ENCODE measurements around the gene ATP8A2. TPM values are rescaled to one million over a fixed set of nuclear protein-coding genes. Genes with fewer than 3 reads are reported as not detected.

ATP8A2 gene
- total RNA-seq, 1 experiment from 2014 or later, result 0.26 TPM

DNA sequence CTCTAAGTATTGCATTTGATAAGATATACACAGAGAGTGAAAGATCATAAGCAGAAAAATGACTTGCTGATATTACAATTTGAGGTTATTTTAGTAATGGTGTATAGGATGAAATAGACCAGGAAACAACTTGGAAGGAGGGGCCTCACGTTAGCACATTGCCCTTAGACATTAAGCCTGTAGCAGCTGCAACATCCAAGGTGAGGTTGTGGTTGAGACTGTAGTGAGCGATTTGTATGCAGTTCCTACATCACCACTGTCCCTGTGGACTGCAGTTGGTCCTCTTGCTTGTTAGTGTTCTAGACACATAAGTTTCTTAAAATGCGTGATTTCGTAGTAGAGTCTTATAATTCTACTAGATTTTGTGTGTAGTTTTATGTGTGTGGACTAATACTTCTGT lies 311.3 kb downstream of the ATP8A2 start:
- DNase-seq (ENCODE audit: low read depth, low spot score), result no peak
- in situ Hi-C loops (cut with HindIII; ENCODE audit: low pct_unique_long_range_greater_than_20kb, low sequenced_read_pairs), result no loop called here

DNA sequence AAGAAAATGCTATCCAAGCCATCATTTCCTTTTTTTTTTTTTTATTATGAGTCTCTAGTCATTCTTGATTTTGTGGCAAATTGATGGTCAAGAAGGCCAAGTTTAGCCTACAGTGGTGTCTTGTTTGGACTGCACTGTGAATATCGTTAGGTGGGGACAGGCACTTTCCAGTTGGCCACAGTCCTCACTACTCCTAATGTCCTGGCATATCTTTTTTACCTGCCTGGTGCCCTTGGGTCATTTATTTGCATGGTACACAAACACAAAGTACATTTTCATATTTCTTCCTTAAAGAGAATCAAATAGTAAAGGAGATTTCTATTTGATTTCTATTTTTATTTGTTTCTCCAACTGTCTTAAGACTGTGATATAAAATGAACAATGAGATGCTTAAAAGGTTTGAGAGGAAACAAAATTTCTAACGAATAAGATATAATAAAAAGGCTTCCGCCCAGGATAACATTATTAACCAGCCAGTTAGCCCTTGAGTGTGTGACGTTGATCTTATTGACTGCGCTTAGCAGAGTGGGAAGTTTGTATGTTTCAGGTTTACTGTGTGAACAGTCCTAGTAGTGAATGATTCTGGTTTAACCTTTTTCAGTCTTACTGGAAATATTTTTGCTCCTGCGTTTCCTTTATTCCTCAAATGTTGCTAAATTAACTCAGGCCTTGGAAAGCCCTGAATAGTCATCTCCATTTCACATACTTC lies 312.0 kb downstream of the ATP8A2 start:
- in situ Hi-C loops (cut with HindIII; ENCODE audit: low pct_unique_long_range_greater_than_20kb, low sequenced_read_pairs), result no loop called here
- DNase-seq (ENCODE audit: low read depth, low spot score), result no peak

DNA sequence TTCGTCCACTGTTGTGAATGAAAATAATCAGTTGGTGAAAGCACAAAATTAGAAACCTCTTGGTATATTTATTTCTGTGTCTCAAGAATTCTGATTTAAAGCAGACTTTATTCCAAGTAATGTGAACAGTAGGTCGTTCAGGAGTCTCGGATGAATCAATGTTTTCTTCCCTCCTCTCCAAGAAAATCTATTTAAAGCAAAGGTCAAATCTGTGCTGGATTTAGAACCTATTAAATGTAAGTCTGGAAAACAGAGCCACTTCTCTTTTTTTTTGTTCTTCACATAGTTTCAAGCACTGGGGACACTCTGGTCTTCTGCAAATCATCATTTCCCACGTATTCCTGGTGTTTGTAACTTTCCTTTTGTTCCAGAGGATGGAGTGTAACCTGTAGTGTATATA lies 312.7 kb downstream of the ATP8A2 start:
- DNase-seq (ENCODE audit: low read depth, low spot score), result no peak
- in situ Hi-C loops (cut with HindIII; ENCODE audit: low pct_unique_long_range_greater_than_20kb, low sequenced_read_pairs), result no loop called here

DNA sequence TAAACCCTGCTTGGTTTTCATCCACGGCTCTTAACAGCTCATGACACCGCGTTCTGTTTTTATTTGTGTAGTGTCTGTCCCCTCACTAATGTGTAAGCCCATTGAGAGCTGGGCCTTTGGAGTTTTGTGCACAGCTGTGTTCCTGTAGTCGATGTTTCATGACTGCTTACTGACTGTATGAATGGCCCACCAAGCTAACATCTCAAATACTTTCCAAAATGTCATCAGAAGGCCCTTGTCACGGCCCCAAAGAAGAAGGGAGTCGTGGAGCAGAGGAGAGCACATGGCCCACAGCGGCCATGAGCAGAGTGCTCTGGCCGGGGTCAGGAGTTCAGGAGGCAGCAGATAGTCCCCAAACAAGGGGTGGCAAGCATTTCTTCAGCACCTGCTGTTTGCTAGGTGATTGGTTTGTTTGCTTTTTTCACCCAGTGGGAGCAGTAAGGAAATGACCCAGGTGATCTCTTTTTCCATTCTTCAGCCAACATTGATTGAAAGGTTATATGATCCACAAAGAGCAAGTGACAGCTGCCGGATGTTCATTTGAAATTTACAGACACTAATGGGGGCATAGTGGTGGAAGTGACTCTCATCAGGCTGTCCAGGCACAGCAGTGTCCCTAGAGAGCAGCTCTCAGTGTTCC lies 315.2 kb downstream of the ATP8A2 start:
- no peak for DNase-seq (ENCODE audit: low read depth, low spot score)
- in situ Hi-C loops (cut with HindIII; ENCODE audit: low pct_unique_long_range_greater_than_20kb, low sequenced_read_pairs), result no loop called here

DNA sequence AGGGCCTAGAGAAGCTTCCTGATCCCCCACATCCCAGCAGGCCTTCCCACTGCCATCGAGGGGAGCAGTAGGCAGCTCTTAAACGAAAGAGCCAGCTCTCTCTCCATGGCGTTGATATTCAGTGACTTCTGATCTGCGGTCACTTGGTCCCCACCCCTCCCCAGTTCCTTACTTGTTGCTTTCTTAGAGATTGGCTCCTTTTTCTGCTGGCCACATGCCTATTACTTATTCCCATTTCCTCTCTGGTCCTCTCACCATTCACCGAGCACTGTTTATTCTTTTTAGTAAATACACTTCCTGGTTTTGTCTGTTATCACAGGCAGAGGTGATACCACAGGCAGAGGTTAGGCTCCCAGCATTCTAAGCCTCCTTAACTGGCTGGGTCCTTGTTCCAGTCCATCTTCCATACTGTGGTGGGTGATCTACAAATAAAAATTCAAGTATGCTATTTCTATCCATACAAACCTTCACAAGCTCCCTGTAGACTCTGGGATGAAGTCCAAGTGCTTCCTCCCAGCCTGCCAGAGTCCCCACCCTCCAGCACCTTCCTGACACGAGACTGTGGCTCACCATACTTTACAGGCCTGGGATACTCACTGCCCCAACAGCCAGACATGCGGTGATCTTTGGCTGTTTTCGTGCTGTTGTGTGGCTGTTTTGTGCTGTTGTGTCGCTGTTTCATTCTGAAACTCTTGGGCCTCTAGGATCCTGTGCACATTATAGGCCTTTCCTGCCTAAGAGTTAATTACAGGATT lies 315.9 kb downstream of the ATP8A2 start:
- DNase-seq (ENCODE audit: low read depth, low spot score), result no peak
- in situ Hi-C loops (cut with HindIII; ENCODE audit: low pct_unique_long_range_greater_than_20kb, low sequenced_read_pairs), result no loop called here

DNA sequence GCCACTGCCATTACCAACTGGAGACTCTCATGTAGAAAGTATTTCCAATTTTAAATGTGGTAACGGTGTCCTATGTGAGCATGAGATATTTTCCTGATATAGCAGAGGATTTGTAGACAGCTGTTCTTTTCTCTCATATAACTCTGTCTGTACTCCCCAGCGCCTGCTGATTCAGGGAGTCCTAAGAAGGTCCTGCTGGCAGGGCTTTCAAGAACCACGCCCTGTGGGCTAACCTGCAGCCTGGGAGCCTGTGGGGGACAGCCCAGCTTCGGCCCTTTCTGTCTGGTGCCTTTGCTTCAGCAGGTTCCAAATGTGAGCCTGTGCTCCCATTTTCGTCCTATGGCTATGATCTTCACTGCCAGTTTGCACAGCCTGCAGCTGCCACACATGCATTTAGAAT lies 316.8 kb downstream of the ATP8A2 start:
- in situ Hi-C loops (cut with HindIII; ENCODE audit: low pct_unique_long_range_greater_than_20kb, low sequenced_read_pairs), result no loop called here
- DNase-seq (ENCODE audit: low read depth, low spot score), result no peak

DNA sequence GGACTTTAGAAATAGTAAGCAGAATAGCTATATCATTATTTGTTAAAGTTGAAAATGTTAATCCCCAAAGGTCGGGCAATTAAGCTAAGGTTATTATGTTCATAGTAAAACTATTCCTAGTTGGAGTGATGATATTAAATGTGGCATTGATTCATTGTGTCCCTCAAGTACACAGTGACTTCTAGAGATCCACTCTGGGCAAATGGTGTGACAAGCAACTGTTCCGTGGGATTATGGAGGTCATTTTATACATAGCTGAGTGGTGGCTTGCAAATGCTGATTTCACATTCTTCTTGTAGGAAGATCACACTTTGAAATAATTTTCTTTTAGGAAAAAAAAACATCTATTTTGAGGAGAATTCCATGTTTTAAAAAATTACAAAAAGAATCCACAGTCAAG lies 317.8 kb downstream of the ATP8A2 start:
- DNase-seq (ENCODE audit: low read depth, low spot score), result no peak
- in situ Hi-C loops (cut with HindIII; ENCODE audit: low pct_unique_long_range_greater_than_20kb, low sequenced_read_pairs), result no loop called here

DNA sequence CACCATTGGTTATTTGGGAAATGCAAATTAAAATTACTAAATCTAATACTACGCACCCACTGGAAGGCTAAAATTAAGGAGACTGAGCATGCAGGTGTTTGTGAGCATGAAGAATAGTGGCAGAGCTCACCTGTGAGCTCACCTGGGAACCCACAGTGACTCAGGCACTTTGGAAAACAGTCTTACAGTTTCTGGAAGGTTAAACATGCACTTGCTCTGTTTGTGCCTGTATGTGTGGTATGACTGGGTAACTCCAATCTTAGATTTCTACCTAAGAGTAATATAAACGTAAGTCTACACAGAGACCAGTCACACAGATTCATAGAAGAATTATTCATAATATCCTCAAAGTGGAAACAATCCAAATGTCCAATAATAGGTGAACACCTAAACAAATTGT lies 318.8 kb downstream of the ATP8A2 start:
- DNase-seq (ENCODE audit: low read depth, low spot score), result no peak
- in situ Hi-C loops (cut with HindIII; ENCODE audit: low pct_unique_long_range_greater_than_20kb, low sequenced_read_pairs), result no loop called here

DNA sequence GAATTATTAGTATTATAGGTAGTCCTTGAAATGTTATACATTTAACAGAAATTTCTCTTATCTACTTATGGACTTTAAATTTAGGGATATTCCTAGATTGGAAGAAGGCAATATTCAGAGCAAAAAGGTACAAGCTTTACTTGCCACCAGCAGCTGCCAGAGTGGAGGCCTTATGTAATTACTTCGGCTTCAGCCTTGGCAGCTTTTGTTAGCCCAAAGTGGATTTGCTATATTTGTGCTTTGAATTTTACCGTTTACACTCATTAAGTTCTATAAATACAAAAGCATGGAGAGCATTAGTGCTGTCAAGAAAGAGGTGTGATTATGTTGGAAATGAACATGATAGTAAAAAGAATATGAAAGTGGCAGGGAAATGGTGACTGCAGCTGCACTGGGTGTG lies 319.9 kb downstream of the ATP8A2 start:
- in situ Hi-C loops (cut with HindIII; ENCODE audit: low pct_unique_long_range_greater_than_20kb, low sequenced_read_pairs), result no loop called here
- DNase-seq (ENCODE audit: low read depth, low spot score), result no peak

DNA sequence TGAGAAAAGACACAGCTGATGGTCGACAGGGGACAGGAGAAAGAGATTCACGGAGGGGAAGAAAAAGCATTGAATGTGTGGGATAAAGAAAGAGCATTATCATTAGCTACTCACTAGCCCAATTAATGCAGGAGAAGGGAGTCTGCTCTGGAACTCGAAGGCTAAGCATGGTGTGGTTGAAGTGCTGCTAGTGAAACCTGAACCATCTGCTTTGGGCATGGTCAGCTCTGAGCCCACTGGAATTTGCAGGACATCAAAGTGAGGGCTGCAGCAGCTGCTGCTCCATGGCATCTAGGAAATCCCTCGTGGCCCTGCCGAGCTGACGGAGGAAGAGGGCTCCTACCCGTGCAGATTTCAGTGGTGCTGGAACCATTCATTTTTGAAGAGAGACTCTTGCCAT lies 320.3 kb downstream of the ATP8A2 start:
- in situ Hi-C loops (cut with HindIII; ENCODE audit: low pct_unique_long_range_greater_than_20kb, low sequenced_read_pairs), result no loop called here
- no peak for DNase-seq (ENCODE audit: low read depth, low spot score)

DNA sequence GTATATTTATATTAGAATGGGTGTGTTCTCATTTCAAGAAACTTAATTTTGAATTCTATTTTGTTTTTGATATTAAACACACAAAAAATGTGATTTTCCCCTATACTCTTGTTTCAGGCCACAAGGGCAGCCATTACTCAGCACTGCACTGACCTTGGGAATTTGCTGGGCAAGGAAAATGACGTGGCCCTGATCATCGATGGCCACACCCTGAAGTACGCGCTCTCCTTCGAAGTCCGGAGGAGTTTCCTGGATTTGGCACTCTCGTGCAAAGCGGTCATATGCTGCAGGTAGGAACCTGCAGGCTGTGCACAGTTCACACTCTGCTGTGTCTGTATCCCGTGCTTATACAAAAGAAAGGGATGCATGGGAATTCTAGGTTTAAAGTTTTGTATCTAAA lies 327.3 kb downstream of the ATP8A2 start:
- in situ Hi-C loops (cut with HindIII; ENCODE audit: low pct_unique_long_range_greater_than_20kb, low sequenced_read_pairs), result no loop called here
- no peak for DNase-seq (ENCODE audit: low read depth, low spot score)

DNA sequence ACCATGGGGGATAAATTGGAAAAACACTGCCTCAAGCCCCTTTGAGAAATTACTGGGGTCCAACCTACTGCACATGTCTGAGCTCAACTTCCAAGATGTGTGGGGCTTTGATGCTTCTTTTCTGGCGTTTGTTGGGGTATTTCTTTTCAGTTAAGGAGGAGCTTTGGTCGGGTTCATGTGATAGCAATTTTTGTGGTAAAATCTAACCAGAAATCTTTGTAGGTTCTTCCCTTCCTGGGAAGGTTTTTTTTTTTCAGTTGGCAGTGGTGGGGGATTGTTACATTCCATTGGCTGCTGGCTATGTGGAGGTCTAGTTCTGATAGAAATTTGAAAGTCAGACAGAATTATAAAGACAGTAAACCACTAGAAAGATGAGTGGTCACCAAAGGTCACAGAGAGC lies 327.8 kb downstream of the ATP8A2 start:
- in situ Hi-C loops (cut with HindIII; ENCODE audit: low pct_unique_long_range_greater_than_20kb, low sequenced_read_pairs), result no loop called here
- DNase-seq (ENCODE audit: low read depth, low spot score), result no peak

DNA sequence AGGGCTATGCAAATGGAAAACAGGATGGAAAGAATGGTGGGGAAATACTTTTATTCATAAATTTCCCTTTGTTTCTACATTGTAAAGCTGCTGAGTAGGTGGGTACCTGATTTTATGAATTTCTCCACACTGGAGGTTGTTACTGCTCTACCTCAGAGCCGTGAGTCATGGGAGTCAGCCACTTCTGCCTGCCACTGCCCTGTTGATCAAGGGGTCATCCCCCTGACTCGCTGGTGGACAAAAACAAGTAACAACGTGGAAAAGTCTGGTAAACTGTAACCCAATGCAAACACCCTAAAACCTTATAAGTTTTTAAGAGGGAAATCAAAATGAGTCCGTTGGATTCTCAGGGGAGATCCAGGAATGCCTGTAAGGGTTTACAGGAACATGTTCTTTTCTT lies 329.5 kb downstream of the ATP8A2 start:
- in situ Hi-C loops (cut with HindIII; ENCODE audit: low pct_unique_long_range_greater_than_20kb, low sequenced_read_pairs), result no loop called here
- DNase-seq (ENCODE audit: low read depth, low spot score), result no peak

DNA sequence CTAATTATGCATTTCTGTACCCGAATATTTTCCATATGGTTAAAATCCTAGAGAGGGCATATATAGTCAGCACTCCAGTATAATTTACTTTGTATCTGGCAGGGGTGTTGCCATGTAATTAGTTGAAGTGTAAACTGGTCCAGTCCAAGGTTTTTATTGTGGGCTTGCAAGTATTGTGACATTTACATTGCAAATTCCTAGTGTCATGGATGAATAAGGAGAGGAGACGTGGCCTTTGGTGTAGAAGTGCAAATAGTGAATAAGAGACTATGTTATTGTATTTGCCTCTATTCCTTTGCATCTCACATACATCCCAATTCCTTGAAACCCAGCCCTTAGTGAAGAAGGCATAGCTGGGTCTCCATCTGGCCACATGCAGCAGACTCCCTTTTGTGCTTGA lies 330.6 kb downstream of the ATP8A2 start:
- no peak for DNase-seq (ENCODE audit: low read depth, low spot score)
- in situ Hi-C loops (cut with HindIII; ENCODE audit: low pct_unique_long_range_greater_than_20kb, low sequenced_read_pairs), result no loop called here

DNA sequence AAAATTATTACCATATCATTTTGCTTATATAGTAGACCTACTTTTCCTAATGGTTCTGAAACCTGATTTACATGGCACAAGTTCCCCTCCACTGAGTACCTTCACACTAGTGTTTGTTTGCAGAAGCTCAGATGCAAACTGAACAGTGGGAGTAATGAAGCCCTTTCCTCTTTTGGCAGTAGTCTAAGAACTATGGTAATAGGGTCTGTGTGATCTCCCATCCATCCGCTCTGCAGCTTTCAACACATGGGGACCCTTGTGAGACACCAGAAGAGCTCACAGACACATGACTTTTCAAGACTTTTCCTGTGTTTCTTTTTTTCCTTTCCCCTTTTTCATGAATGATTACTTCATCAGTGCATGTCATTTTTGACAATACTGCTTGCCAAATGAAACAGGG lies 336.0 kb downstream of the ATP8A2 start:
- in situ Hi-C loops (cut with HindIII; ENCODE audit: low pct_unique_long_range_greater_than_20kb, low sequenced_read_pairs), result no loop called here
- no peak for DNase-seq (ENCODE audit: low read depth, low spot score)

DNA sequence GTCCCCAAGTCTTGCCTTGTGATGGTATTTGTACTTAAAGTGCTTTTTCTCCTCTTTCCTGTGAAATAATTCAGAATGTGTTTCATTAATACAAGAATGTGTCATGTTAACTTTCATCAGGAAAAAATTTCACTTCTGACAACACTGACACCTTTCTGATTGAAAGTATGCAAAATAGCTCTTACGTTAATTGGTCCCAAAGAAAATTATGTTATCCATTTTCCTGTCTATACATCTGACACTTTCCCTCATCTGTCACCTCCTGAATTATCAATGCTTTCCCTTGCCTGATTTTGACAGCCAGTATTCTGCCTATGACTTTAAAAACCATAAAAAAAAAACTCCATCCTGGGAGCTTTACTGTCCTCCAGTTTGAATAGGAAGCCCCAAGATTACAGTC lies 336.5 kb downstream of the ATP8A2 start:
- no peak for DNase-seq (ENCODE audit: low read depth, low spot score)
- in situ Hi-C loops (cut with HindIII; ENCODE audit: low pct_unique_long_range_greater_than_20kb, low sequenced_read_pairs), result no loop called here

DNA sequence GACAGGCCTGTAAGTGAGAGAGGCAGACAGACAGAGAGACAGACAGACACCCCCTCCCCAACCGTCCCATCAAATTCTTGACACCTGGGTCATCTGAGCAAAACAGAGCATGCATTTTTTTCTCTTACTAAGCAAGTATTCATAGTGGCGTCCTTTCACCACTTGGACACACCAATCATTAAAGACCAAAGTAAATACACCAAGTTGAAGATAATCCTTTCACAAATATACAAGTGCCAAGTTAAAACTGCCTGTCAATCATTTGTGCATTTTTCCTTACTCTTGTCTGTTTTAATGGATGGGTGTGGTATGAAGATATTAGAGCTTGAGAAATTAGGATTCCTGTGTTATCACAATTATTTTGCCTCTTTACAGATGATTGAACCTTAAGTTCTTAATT lies 337.3 kb downstream of the ATP8A2 start:
- no peak for DNase-seq (ENCODE audit: low read depth, low spot score)
- in situ Hi-C loops (cut with HindIII; ENCODE audit: low pct_unique_long_range_greater_than_20kb, low sequenced_read_pairs), result no loop called here

DNA sequence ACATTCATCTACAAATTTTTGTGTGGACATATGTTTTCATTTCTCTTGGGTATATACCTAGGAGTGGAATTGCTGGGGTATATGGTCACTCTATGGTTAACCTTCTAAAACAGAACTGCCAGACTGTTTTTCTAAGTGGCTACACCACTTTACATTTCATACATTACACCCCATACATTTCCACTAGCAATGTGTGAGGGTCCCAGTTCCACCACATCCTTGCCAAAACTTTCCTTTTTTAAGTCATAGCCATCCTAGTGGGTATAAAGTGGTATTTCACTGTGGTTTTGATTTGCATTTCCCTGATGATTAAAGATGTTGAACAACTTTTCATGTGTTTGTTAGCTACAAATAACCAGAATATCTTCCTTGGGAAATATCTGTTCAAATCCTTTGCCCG lies 344.0 kb downstream of the ATP8A2 start:
- no peak for DNase-seq (ENCODE audit: low read depth, low spot score)
- in situ Hi-C loops (cut with HindIII; ENCODE audit: low pct_unique_long_range_greater_than_20kb, low sequenced_read_pairs), result no loop called here

DNA sequence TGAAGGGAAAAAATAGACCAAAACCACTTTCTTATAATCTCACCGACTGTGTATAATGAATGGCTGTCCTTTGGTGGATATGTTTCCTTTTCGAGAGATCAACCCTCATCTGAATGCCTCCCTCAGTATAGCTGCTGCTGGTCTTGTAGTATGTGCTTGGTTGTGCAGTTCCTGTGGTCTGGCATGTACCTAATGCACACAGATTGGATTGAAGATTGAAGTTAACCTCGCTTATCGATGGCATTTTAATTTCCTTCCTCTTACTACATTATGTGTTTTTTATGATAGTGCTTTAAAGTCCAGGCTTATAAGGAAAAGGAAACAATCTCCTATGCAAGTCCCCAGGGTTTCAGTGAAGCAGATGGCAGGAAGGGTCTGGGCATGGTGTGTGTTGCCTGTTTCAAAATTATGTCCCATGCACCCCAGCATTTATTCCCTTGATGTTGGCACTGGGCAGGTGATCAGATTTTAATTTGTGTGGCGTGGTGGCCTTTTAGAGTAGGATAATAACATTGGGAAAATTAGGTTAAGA lies 346.0 kb downstream of the ATP8A2 start:
- DNase-seq (ENCODE audit: low read depth, low spot score), result no peak
- in situ Hi-C loops (cut with HindIII; ENCODE audit: low pct_unique_long_range_greater_than_20kb, low sequenced_read_pairs), result no loop called here

Measured in SK-MEL-5 (cell line).